H1 (cell line): ENCODE data around the gene ST8SIA2. TPM values are rescaled to one million over a fixed set of nuclear protein-coding genes. Genes with fewer than 3 reads are reported as not detected.

Source experiments
- CTCF ChIA-PET: fragments of 300-600 bp; sonication (Branson Sonifier 250); formaldehyde crosslinking; loops from one replicate; lab custom pipeline; 2021; ENCODE audit not compliant: partially characterized antibody; lab: Charles Lee
- POLR2A ChIA-PET: fragments of 300-600 bp; sonication (Branson Sonifier 250); formaldehyde crosslinking; loops from one replicate; lab custom pipeline; 2021; ENCODE audit warnings: inconsistent platforms; ENCODE audit not compliant: partially characterized antibody; lab: Charles Lee
- DNase-seq, 2 experiments: peaks; one replicate each; pipeline versions ENCODE4 v3.0.0 to v3.0.0-alpha.2; 2010 to 2022; ENCODE audit warnings: low spot score in 2 of 2, low read depth in 1 of 2, mixed read lengths in 1 of 2
- FAIRE-seq: peaks from 2 replicates; lab custom pipeline; 2011; peaks lifted over from hg19 to GRCh38; lab: Jason Lieb, UNC
- H2AFZ ChIP-seq: 2 replicates; pipeline ENCODE4 v1.8.1; 2012; ENCODE audit warnings: low read length, inconsistent platforms
- H2AK5ac ChIP-seq: 2 replicates; pipeline ENCODE4 v1.6.1; 2013; ENCODE audit warnings: low read depth, low read length
- H2BK120ac ChIP-seq: replicated peaks from 2 replicates; pipeline ENCODE3; 2013; ENCODE audit warnings: low read depth, low read length, inconsistent platforms
- H2BK12ac ChIP-seq: 2 replicates; pipeline ENCODE4 v1.6.1; 2013; ENCODE audit warnings: low read depth, low read length
- H2BK15ac ChIP-seq: 2 replicates; pipeline ENCODE4 v1.6.1; 2013; ENCODE audit warnings: low read length
- H2BK20ac ChIP-seq: 2 replicates; pipeline ENCODE4 v1.6.1; 2013; ENCODE audit warnings: low read length
- H2BK5ac ChIP-seq: 2 replicates; pipeline ENCODE4 v1.6.1; 2013; ENCODE audit warnings: low read depth, low read length
- H3K14ac ChIP-seq: 2 replicates; pipeline ENCODE4 v1.6.1; 2013; ENCODE audit warnings: inconsistent platforms; ENCODE audit not compliant: insufficient read length
- H3K18ac ChIP-seq: 2 replicates; pipeline ENCODE4 v1.6.1; 2013; ENCODE audit warnings: low read length; ENCODE audit errors: extremely low read depth
- H3K23ac ChIP-seq: 2 replicates; pipeline ENCODE4 v1.6.1; 2013; ENCODE audit warnings: inconsistent platforms; ENCODE audit not compliant: insufficient read length
- H3K23me2 ChIP-seq: 2 replicates; pipeline ENCODE4 v1.6.1; 2013; ENCODE audit warnings: low read depth, low read length
- H3K27ac ChIP-seq: 2 replicates; pipeline ENCODE4 v1.6.1; 2011; ENCODE audit warnings: low read depth, low read length, inconsistent platforms
- H3K27me3 ChIP-seq, 4 experiments: replicated peaks in 1 of 4; 1 replicate in 1 of 4; 2 replicates in 3 of 4; pipeline versions ENCODE4 v1.6.1 to v1.8.1; 2011 to 2013; ENCODE audit warnings: low read length in 3 of 4, mild to moderate bottlenecking in 3 of 4, inconsistent platforms in 2 of 4, mixed read lengths in 2 of 4, moderate library complexity in 1 of 4; ENCODE audit not compliant: control insufficient read depth in 3 of 4, insufficient read depth in 3 of 4; ENCODE audit errors: extremely low read depth in 1 of 4
- H3K36me3 ChIP-seq, 4 experiments: 2 replicates each; pipeline versions ENCODE4 v1.6.1 to v1.8.1; 2011 to 2013; ENCODE audit warnings: mild to moderate bottlenecking in 4 of 4, low read length in 3 of 4, moderate library complexity in 2 of 4, control low read depth in 1 of 4, inconsistent platforms in 1 of 4; ENCODE audit not compliant: insufficient read depth in 4 of 4, control insufficient read depth in 2 of 4
- H3K4ac ChIP-seq: replicated peaks from 2 replicates; pipeline ENCODE3; 2013; ENCODE audit warnings: low read length, low read depth, mixed read lengths, inconsistent platforms; ENCODE audit not compliant: insufficient read length
- H3K4me1 ChIP-seq, 4 experiments: replicated peaks in 1 of 4; 1 replicate in 1 of 4; 2 replicates in 3 of 4; pipeline versions ENCODE4 v1.6.1 to v1.8.1; 2011 to 2013; ENCODE audit warnings: low read length in 3 of 4, inconsistent platforms in 2 of 4, mixed read lengths in 1 of 4; ENCODE audit not compliant: insufficient read depth in 4 of 4, control insufficient read depth in 3 of 4
- H3K4me2 ChIP-seq, 2 experiments: 2 replicates each; pipeline versions ENCODE4 v1.6.1 to v1.8.1; 2011 to 2013; ENCODE audit warnings: low read depth in 2 of 2, low read length in 2 of 2, control low read depth in 1 of 2, inconsistent platforms in 1 of 2, mild to moderate bottlenecking in 1 of 2; ENCODE audit not compliant: insufficient read depth in 1 of 2
- H3K4me3 ChIP-seq, 4 experiments: fragments of 200-600, 300-600 bp in 1 of 4; sonication (generic), shearing (Covaris generic), sonication (Bioruptor Twin) in 1 of 4; 2 replicates each; pipeline versions ENCODE4 v1.5.1 to v1.8.1; 2011 to 2016; ENCODE audit warnings: low read length in 4 of 4, low read depth in 3 of 4, control low read depth in 2 of 4, inconsistent platforms in 2 of 4, mild to moderate bottlenecking in 2 of 4, mixed read lengths in 1 of 4, moderate library complexity in 1 of 4; ENCODE audit not compliant: insufficient read depth in 2 of 4; ENCODE audit errors: extremely low read depth in 1 of 4
- H3K56ac ChIP-seq: replicated peaks from 2 replicates; pipeline ENCODE3; 2013; ENCODE audit warnings: low read depth, mild to moderate bottlenecking, mixed read lengths, low read length, inconsistent platforms; ENCODE audit not compliant: insufficient read length
- H3K79me1 ChIP-seq: 2 replicates; pipeline ENCODE4 v1.6.1; 2013; ENCODE audit warnings: low read depth, low read length, control low read depth
- H3K79me2 ChIP-seq, 2 experiments: 2 replicates each; pipeline versions ENCODE4 v1.6.1 to v1.8.1; 2012 to 2013; ENCODE audit warnings: low read length in 2 of 2, mild to moderate bottlenecking in 2 of 2, inconsistent platforms in 1 of 2; ENCODE audit not compliant: insufficient read depth in 2 of 2, control insufficient read depth in 1 of 2
- H3K9ac ChIP-seq, 4 experiments: replicated peaks in 1 of 4; 1 replicate in 1 of 4; 2 replicates in 3 of 4; pipeline versions ENCODE4 v1.6.1 to v1.8.1; 2011 to 2013; ENCODE audit warnings: low read depth in 3 of 4, low read length in 3 of 4, control low read depth in 2 of 4, mild to moderate bottlenecking in 2 of 4, moderate library complexity in 2 of 4, inconsistent platforms in 1 of 4; ENCODE audit errors: extremely low read depth in 1 of 4
- H3K9me3 ChIP-seq, 2 experiments: 2 replicates each; pipeline versions ENCODE4 v1.6.1 to v1.8.1; 2012 to 2013; ENCODE audit warnings: mild to moderate bottlenecking in 2 of 2, moderate library complexity in 2 of 2, control low read depth in 1 of 2, inconsistent platforms in 1 of 2, low read depth in 1 of 2, low read length in 1 of 2, mixed read lengths in 1 of 2; ENCODE audit not compliant: insufficient read depth in 2 of 2
- H4K20me1 ChIP-seq, 2 experiments: replicated peaks in 1 of 2; 2 replicates each; pipeline versions ENCODE3 to v1.8.1; 2011 to 2013; ENCODE audit warnings: inconsistent platforms in 2 of 2, low read length in 2 of 2, mild to moderate bottlenecking in 1 of 2; ENCODE audit not compliant: insufficient read depth in 2 of 2, control insufficient read depth in 1 of 2
- H4K5ac ChIP-seq: 2 replicates; pipeline ENCODE4 v1.6.1; 2013; ENCODE audit warnings: low read length, low read depth, mixed read lengths, inconsistent platforms; ENCODE audit not compliant: insufficient read length
- H4K8ac ChIP-seq: 2 replicates; pipeline ENCODE4 v1.8.0; 2013; ENCODE audit warnings: mild to moderate bottlenecking, moderate library complexity, low read length, inconsistent platforms; ENCODE audit not compliant: insufficient read depth; ENCODE audit errors: extremely low read depth
- H4K91ac ChIP-seq: replicated peaks from 2 replicates; pipeline ENCODE3; 2013; ENCODE audit warnings: low read length, mixed read lengths, inconsistent platforms; ENCODE audit not compliant: insufficient read length
- BRCA1 ChIP-seq: IDR thresholded peaks from 2 replicates; pipeline ENCODE4 v1.6.1; 2012; ENCODE audit warnings: low read depth, low read length, improper control_type of control experiment
- EZH2 ChIP-seq: fragments of 200-600 bp; sonication (generic); IDR thresholded peaks from 2 replicates; pipeline ENCODE4 v1.7.1; 2012; ENCODE audit warnings: low read depth, mild to moderate bottlenecking, moderate library complexity, low read length, inconsistent platforms; ENCODE audit not compliant: severe bottlenecking
- POLR2AphosphoS5 ChIP-seq: IDR thresholded peaks from 2 replicates; pipeline ENCODE4 v1.6.1; 2011; ENCODE audit warnings: low read depth, low read length
- TBP ChIP-seq: IDR thresholded peaks from 2 replicates; pipeline ENCODE4 v1.6.1; 2011; ENCODE audit warnings: low read depth, low read length, improper control_type of control experiment
- WGBS, 2 experiments: shearing (Covaris generic) in 1 of 2; methylation state at CpG; one replicate each; pipeline versions ENCODE4 v1.1.6 to v1.1.7; 2013 to 2015; ENCODE audit warnings: low lambda C conversion rate in 2 of 2, mixed read lengths in 2 of 2, inconsistent platforms in 1 of 2, low coverage in 1 of 2, missing lambda C conversion rate in 1 of 2; ENCODE audit not compliant: insufficient replicate concordance in 2 of 2, insufficient coverage in 1 of 2, insufficient read length in 1 of 2; ENCODE audit errors: extremely low coverage in 1 of 2, missing lambda C conversion rate in 1 of 2; 5-methylcytosine and 5-hydroxymethylcytosine counted together
- polyA plus RNA-seq, 7 experiments: library from polyadenylated mRNA; depleted of rRNA in 3 of 7; stranded (reverse) in 5 of 7; unstranded in 2 of 7; fragments of >200 nt in 5 of 7; fragments of 200-250 nt in 2 of 7; gene quantifications; 1 replicate in 5 of 7; 2 replicates in 1 of 7; 4 replicates in 1 of 7; pipeline versions ENCODE4 v1.2.1 to v1.2.3, GENCODE V29; 2011 to 2013; ENCODE audit warnings: missing spikeins in 2 of 7, mixed read lengths in 2 of 7
- total RNA-seq: library from RNA; stranded (reverse); fragmentation: NEBNext Ultra II Directional; extraction: Animal tissue kit (Norgen Biotek cat#: 25700); gene quantifications from 2 replicates; pipeline ENCODE4 v1.2.1, GENCODE V29; 2021
- TF ChIP-seq, protein P1 (sequence below): IDR thresholded peaks from 2 replicates; pipeline ENCODE4 v1.6.1; 2012; ENCODE audit warnings: inconsistent platforms

Gene ST8SIA2
- total and polyA plus RNA-seq, 2 of the 8 experiments (the other 6 are each of a cell fraction or from before 2014, with no cell fraction given): 3.0 to 4.5 TPM

DNA sequence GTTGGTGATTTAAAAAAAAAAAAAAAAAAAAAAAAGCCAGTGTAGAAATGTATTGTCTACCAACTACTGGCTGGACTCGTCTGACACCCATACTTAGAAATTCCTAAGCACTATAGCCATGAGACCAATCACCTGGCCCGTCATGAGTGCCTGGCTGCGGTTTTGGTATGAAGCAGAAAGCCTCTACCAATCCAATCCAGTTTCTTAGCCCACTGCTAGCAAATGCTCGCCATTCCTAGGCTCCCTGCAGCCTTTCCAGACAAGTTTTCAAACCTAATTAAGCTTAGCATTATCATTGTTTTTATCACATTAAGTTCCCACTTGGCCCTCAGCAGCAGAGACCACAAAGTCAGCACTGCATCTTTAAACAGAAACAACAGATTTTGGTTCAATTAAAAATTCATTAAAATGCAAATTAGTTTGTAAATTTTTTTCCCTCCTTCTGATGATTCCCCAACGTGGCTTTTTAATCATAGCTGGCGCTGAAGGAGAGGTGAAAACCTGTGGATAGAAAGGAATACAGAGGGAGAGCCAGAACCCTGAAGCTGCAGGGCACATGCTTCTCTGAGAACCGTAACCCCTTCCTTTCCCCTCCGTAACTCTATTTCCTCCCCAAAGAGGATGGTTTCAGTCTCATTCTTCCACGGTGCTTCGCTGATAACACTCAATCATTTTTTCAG lies 32.2 kb upstream of the ST8SIA2 start:
- Histone ChIP-seq H3K4me2 (no peak overlapping the region), H2BK120ac (no peak overlapping the region), H3K79me1 (no peaks in the 10 kb centered on the region), H3K23me2 (no peaks in the 10 kb centered on the region), H3K27ac (no peak overlapping the region), H3K4me1 (no peaks in the 10 kb centered on the region), H4K8ac (no peak overlapping the region), H3K27me3 (no peaks in the 10 kb centered on the region), H2BK15ac (no peak overlapping the region), H3K18ac (no peak overlapping the region)
- no peak for TF ChIP-seq EZH2
- TF ChIP-seq BRCA1: no peak
- no peak for TF ChIP-seq POLR2AphosphoS5
- TF ChIP-seq, protein P1, sequence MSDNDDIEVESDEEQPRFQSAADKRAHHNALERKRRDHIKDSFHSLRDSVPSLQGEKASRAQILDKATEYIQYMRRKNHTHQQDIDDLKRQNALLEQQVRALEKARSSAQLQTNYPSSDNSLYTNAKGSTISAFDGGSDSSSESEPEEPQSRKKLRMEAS: no peak
- no peak for TF ChIP-seq TBP
- TF ChIP-seq, all 59 proteins: peak for 0
- ChIA-PET CTCF (interaction anchor here (2.0 kb wide), 1 partner anchor 13 kb away, joined by 4 read pairs; no protein-coding TSS in a partner anchor), POLR2A (no interaction called here)
- FAIRE-seq (no peak), DNase-seq (no peak)
- Histone ChIP-seq H3K9ac (no peak overlapping the region), H4K91ac (no peak overlapping the region), H3K4me3 (no peak overlapping the region), H4K20me1 (no peaks in the 10 kb centered on the region), H2AK5ac (no peak overlapping the region), H3K14ac (no peak overlapping the region), H3K4ac (no peak overlapping the region), H3K79me2 (no peaks in the 10 kb centered on the region), H3K23ac (no peak overlapping the region), H3K56ac (no peak overlapping the region), H4K5ac (no peak overlapping the region), H3K36me3 (no peaks in the 10 kb centered on the region), H2AFZ (no peak overlapping the region), H2BK20ac (no peak overlapping the region), H2BK12ac (no peak overlapping the region), H2BK5ac (no peak overlapping the region), H3K9me3 (no peaks in the 10 kb centered on the region)
- 91% methylated on average over 10 of the region's 10 CpGs; no CpG with 5 or more reads in 1 of the 2 experiments for WGBS, 2 experiments
